ENCODE results near the gene IMP3. TPM values are rescaled to one million over a fixed set of nuclear protein-coding genes. Genes with fewer than 3 reads are reported as not detected.

Gene IMP3
- total RNA-seq, 1 experiment from 2014 or later = 58.0 TPM

DNA sequence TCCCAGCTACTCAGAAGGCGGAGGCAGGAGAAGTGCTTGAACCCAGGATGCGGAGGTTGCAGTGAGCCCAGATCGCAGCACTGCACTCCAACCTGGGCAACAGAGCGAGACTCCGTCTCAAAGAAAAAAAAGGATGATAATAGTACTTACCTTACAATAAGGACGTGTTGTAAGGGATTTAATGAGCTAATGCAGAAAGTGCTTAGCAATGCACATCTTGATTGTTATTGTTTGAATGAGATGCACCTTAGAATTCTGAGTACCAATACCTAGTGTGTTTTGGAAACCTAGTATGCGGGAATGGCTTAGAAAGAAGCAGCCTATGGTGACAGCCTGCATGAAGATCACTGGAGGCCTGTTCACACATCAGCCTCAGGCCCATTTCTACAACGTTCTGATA is 34.0 kb downstream of the IMP3 start:
- CTCF ChIA-PET = no interaction called here
- no peaks in the 10 kb centered on the region for H3K27me3 Mint-ChIP-seq (ENCODE audit: insufficient read depth, unreplicated experiment)
- no peaks in the 10 kb centered on the region for H3K4me1 Mint-ChIP-seq (ENCODE audit: insufficient read depth, unreplicated experiment)
- H3K36me3 Mint-ChIP-seq (ENCODE audit: insufficient read depth, unreplicated experiment) = peaks cover 78% of the 10 kb centered on the region
- intact Hi-C loops (cut with micrococcal nuclease) = no loop called here
- DNase-seq (ENCODE audit: unreplicated experiment) = no peak
- TF ChIP-seq, protein P1, sequence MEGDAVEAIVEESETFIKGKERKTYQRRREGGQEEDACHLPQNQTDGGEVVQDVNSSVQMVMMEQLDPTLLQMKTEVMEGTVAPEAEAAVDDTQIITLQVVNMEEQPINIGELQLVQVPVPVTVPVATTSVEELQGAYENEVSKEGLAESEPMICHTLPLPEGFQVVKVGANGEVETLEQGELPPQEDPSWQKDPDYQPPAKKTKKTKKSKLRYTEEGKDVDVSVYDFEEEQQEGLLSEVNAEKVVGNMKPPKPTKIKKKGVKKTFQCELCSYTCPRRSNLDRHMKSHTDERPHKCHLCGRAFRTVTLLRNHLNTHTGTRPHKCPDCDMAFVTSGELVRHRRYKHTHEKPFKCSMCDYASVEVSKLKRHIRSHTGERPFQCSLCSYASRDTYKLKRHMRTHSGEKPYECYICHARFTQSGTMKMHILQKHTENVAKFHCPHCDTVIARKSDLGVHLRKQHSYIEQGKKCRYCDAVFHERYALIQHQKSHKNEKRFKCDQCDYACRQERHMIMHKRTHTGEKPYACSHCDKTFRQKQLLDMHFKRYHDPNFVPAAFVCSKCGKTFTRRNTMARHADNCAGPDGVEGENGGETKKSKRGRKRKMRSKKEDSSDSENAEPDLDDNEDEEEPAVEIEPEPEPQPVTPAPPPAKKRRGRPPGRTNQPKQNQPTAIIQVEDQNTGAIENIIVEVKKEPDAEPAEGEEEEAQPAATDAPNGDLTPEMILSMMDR (IDR thresholded peaks at IDR 0.05; ENCODE audit: unreplicated experiment) = no peak
- POLR2A ChIA-PET = no interaction called here
- BruUV-seq (replicated peaks) = no TSS peak
- H3K4me3 Mint-ChIP-seq (ENCODE audit: unreplicated experiment) = no peak overlapping the region
- no peak overlapping the region for H3K27ac Mint-ChIP-seq (ENCODE audit: low read depth, unreplicated experiment)
- H3K9me3 Mint-ChIP-seq (ENCODE audit: unreplicated experiment) = no peaks in the 10 kb centered on the region

DNA sequence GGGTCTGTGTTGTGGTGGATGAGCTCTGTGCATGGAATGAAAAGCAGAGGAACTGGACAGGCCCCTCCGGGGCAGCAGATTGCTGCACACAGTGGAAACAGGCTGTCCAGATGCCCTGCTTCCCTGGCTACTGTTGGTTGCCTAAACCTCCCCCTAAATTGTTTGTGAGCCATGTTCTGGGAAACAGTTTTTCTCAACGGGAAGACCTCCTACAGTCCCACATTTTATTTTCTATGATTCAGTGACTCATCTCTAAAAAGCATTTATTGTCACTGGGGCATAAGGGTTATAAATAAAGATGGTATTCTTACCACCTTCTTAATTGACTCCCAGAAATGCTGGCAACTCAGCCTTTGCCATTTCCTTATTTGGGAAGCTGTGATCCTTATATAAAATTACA is 40.6 kb downstream of the IMP3 start:
- no peak overlapping the region for H3K27ac Mint-ChIP-seq (ENCODE audit: low read depth, unreplicated experiment)
- intact Hi-C loops (cut with micrococcal nuclease) = no loop called here
- H3K4me3 Mint-ChIP-seq (ENCODE audit: unreplicated experiment) = no peak overlapping the region
- POLR2A ChIA-PET = interaction anchor here (1.5 kb wide), 1 partner anchor 39 kb away, joined by 3 read pairs; no protein-coding TSS in a partner anchor
- CTCF ChIA-PET = interaction anchor here (0.7 kb wide), 1 partner anchor 91 kb away, joined by 3 read pairs; no protein-coding TSS in a partner anchor
- peaks cover 69% of the 10 kb centered on the region for H3K36me3 Mint-ChIP-seq (ENCODE audit: insufficient read depth, unreplicated experiment)
- H3K4me1 Mint-ChIP-seq (ENCODE audit: insufficient read depth, unreplicated experiment) = no peaks in the 10 kb centered on the region
- no peaks in the 10 kb centered on the region for H3K27me3 Mint-ChIP-seq (ENCODE audit: insufficient read depth, unreplicated experiment)
- DNase-seq (ENCODE audit: unreplicated experiment) = no peak
- BruUV-seq (replicated peaks) = no TSS peak
- no peaks in the 10 kb centered on the region for H3K9me3 Mint-ChIP-seq (ENCODE audit: unreplicated experiment)
- TF ChIP-seq, protein P1 (IDR thresholded peaks at IDR 0.05; ENCODE audit: unreplicated experiment) = no peak

- CTCF ChIA-PET = interaction anchor here (0.5 to 1.2 kb wide), 3 partner anchors 19 to 541 kb away, joined by 3 read pairs; partner anchors contain the start of gene PTPN9
- DNase-seq (ENCODE audit: unreplicated experiment) = no peak
- Mint-ChIP-seq H3K4me3 (ENCODE audit: unreplicated experiment) (no peak overlapping the region), H3K27me3 (ENCODE audit: insufficient read depth, unreplicated experiment) (no peaks in the 10 kb centered on the region), H3K4me1 (ENCODE audit: insufficient read depth, unreplicated experiment) (no peaks in the 10 kb centered on the region), H3K36me3 (ENCODE audit: insufficient read depth, unreplicated experiment) (peaks cover 61% of the 10 kb centered on the region), H3K9me3 (ENCODE audit: unreplicated experiment) (no peaks in the 10 kb centered on the region), H3K27ac (ENCODE audit: low read depth, unreplicated experiment) (no peak overlapping the region)
- intact Hi-C loops (cut with micrococcal nuclease) = no loop called here
- POLR2A ChIA-PET = interaction anchor here (0.7 to 1.5 kb wide), 2 partner anchors 21 to 40 kb away, joined by 3 read pairs; no protein-coding TSS in a partner anchor
- BruUV-seq (replicated peaks) = no TSS peak
- TF ChIP-seq, protein P1 (IDR thresholded peaks at IDR 0.05; ENCODE audit: unreplicated experiment) = no peak
Observed at GRCh38 chr15:75598361-75598760, 41.7 kb downstream of the IMP3 start.

DNA sequence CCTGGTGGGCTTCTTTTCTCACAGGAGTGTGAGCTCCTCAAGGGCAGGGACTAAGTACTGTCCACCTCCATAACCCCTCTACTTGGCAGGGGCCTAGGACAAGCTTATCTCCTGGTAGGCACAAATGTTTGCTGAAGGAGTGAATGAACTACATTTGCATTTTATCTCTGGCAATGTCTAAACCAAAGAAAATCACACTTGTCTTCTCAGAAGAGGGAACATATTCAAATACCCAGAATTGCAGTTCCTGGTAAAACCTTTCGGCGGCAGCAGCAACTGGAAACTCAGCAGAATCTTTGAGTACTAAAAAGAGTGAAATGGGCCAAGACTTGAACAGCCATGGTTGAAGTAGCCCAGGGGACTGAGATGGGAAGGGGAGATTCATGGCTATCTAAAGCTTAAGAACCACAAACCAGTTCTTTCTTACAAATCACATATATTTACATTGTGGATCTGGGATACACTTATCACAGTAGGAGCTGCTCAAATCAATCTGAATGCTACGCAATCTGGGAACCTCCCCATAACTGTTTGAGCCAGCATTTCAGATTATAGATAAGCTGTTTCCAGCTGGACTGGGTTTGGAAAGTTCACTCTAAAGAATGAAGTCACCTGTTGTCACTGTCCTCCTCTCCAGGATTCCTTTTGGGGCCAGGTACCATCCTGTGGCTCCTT is 42.2 kb downstream of the IMP3 start:
- ChIA-PET CTCF (interaction anchor here (0.5 to 1.2 kb wide), 8 partner anchors 18 to 91 kb away, joined by 3 to 6 read pairs (median 3); partner anchors contain the start of genes PTPN9 and SNUPN), POLR2A (interaction anchor here (0.7 to 1.1 kb wide), 3 partner anchors 20 to 49 kb away, joined by 3 to 4 read pairs (median 3); partner anchors contain the start of gene SNX33)
- TF ChIP-seq, protein P1 (IDR thresholded peaks at IDR 0.05; ENCODE audit: unreplicated experiment) = peak; percentile 29
- BruUV-seq (replicated peaks) = TSS peak; percentile 60
- Mint-ChIP-seq H3K4me3 (ENCODE audit: unreplicated experiment) (no peak overlapping the region), H3K27ac (ENCODE audit: low read depth, unreplicated experiment) (no peak overlapping the region), H3K36me3 (ENCODE audit: insufficient read depth, unreplicated experiment) (peaks cover 61% of the 10 kb centered on the region), H3K27me3 (ENCODE audit: insufficient read depth, unreplicated experiment) (no peaks in the 10 kb centered on the region), H3K9me3 (ENCODE audit: unreplicated experiment) (no peaks in the 10 kb centered on the region), H3K4me1 (ENCODE audit: insufficient read depth, unreplicated experiment) (no peaks in the 10 kb centered on the region)
- intact Hi-C loops (cut with micrococcal nuclease) = no loop called here
- peak; percentile 14 for DNase-seq (ENCODE audit: unreplicated experiment)
